ENCODE measurements around the gene CDKL1.
"Not testable (repeated sequence)": the region's sequence is repeated elsewhere in the genome, so short reads cannot be mapped to it uniquely, and the experiment has no call there.

The CDKL1 gene

DNA sequence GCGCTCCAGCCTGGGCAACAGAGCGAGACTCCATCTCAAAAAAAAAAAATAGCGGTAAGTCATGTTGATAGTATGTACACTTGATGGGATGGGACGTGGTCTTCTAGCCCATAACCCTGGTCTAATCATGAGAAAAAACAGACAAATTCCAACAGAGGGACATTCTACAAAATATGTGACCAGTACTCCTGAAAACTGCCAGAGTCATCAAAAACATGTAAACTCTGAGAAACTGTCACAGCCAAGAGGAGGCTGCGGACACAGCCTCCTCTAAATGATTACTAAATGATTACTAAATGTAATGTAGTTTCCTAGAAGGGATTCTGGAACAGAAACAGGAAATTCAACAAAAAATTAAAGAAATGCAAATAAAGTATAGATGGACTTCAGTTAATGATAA lies 20.9 kb downstream of the CDKL1 start:
- Histone ChIP-seq H3K27ac (ENCODE audit: low read depth, low read length) (no peak overlapping the region), H3K4me3 (ENCODE audit: low read depth in 1 of 5, low read length in 5 of 5) (no peak overlapping the region)

DNA sequence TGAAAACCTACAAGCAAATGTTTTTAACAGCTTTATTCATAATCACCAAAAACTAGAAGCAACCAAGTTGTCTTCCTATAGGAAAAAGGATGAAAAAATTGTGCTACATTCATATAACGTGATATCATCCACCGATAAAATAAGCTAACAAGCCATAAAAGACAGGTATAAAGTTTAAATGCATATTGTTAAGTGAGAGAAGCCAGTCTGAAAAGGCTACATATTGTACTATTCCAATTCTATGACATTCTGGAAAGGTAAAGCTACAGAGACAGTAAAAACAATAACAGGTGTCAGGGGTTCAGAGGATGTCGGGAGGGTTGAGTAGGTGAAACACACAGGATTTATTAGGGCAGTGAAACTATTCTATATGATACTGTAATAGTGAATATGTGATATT lies 22.7 kb downstream of the CDKL1 start:
- Histone ChIP-seq H3K4me1 (ENCODE audit: control insufficient read depth in 5 of 5, insufficient read depth in 5 of 5, low read length in 5 of 5) (peaks cover 0 to 3% (median 0%) of the 10 kb centered on the region in 5 donors), H3K9me3 (ENCODE audit: control insufficient read depth in 5 of 5, low read length in 5 of 5) (no peaks in the 10 kb centered on the region), H3K9ac (ENCODE audit: low read length in 5 of 5) (no peak overlapping the region), H3K4me3 (ENCODE audit: low read depth in 1 of 5, low read length in 5 of 5) (no peak overlapping the region), H3K36me3 (ENCODE audit: control insufficient read depth in 5 of 5, insufficient read depth in 5 of 5, low read length in 5 of 5) (peaks cover 0 to 3% (median 0%) of the 10 kb centered on the region in 5 donors), H3K27me3 (ENCODE audit: control insufficient read depth in 5 of 5, insufficient read depth in 4 of 5, low read length in 5 of 5) (no peaks in the 10 kb centered on the region), H3K27ac (ENCODE audit: low read depth, low read length) (no peak overlapping the region)

More for the DNA sequence above, 20.9 kb downstream of the CDKL1 start:
- no peaks in the 10 kb centered on the region for H3K27me3 ChIP-seq (ENCODE audit: control insufficient read depth in 5 of 5, insufficient read depth in 4 of 5, low read length in 5 of 5)
- peaks cover 0 to 11% (median 5%) of the 10 kb centered on the region in 5 donors for H3K36me3 ChIP-seq (ENCODE audit: control insufficient read depth in 5 of 5, insufficient read depth in 5 of 5, low read length in 5 of 5)
- H3K9ac ChIP-seq (ENCODE audit: low read length in 5 of 5) = no peak overlapping the region
- peaks cover 0 to 3% (median 0%) of the 10 kb centered on the region in 5 donors for H3K4me1 ChIP-seq (ENCODE audit: control insufficient read depth in 5 of 5, insufficient read depth in 5 of 5, low read length in 5 of 5)
- H3K9me3 ChIP-seq (ENCODE audit: control insufficient read depth in 5 of 5, low read length in 5 of 5) = no peaks in the 10 kb centered on the region

DNA sequence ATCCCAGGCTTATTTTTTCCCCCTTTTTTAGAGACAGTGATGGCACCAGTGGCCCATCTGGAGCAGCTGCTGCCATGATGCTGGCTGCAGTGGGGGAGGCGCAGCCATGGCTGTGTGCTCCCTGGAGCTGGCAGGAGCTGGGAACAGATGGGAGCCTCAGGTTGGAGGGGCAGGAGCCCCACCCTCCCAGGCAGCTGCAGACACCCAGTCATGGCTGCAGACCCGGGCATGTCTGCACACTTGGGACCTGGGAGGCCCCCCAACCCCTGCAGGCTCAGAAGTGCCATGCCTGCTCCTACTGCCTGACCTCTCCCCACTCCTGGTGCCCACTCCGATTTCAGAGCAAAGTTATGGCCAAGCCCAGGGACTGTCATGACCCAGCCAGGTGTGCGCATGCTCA lies 25.1 kb downstream of the CDKL1 start:
- Histone ChIP-seq H3K9ac (ENCODE audit: low read length in 5 of 5) (no peak overlapping the region), H3K36me3 (ENCODE audit: control insufficient read depth in 5 of 5, insufficient read depth in 5 of 5, low read length in 5 of 5) (no peaks in the 10 kb centered on the region), H3K4me1 (ENCODE audit: control insufficient read depth in 5 of 5, insufficient read depth in 5 of 5, low read length in 5 of 5) (peaks cover 0 to 3% (median 0%) of the 10 kb centered on the region in 5 donors), H3K4me3 (ENCODE audit: low read depth in 1 of 5, low read length in 5 of 5) (no peak overlapping the region), H3K9me3 (ENCODE audit: control insufficient read depth in 5 of 5, low read length in 5 of 5) (no peaks in the 10 kb centered on the region), H3K27ac (ENCODE audit: low read depth, low read length) (no peak overlapping the region), H3K27me3 (ENCODE audit: control insufficient read depth in 5 of 5, insufficient read depth in 4 of 5, low read length in 5 of 5) (no peaks in the 10 kb centered on the region)

DNA sequence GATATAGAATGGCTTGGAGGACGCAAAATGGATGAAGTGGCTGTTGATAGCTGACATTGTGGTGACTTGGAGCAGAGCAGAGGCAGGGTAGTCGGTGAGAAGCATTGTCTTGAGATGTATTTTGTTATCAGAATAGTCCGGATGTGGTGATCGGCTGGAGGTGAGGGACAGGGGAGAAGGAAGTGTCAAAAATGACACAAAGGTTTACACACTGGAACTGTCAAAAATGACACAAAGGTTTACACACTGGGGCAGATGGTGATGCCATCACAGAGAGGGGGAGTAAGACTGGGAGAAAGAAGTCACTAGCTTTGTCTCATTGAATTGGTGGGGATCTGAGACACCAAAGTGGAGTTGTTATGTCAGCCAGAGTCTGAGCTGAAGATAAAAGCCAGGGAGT lies 30.1 kb downstream of the CDKL1 start:
- Histone ChIP-seq H3K36me3 (ENCODE audit: control insufficient read depth in 5 of 5, insufficient read depth in 5 of 5, low read length in 5 of 5) (no peaks in the 10 kb centered on the region), H3K4me3 (ENCODE audit: low read depth in 1 of 5, low read length in 5 of 5) (no peak overlapping the region), H3K9ac (ENCODE audit: low read length in 5 of 5) (no peak overlapping the region), H3K27me3 (ENCODE audit: control insufficient read depth in 5 of 5, insufficient read depth in 4 of 5, low read length in 5 of 5) (no peaks in the 10 kb centered on the region), H3K4me1 (ENCODE audit: control insufficient read depth in 5 of 5, insufficient read depth in 5 of 5, low read length in 5 of 5) (peaks cover 2 to 15% (median 9%) of the 10 kb centered on the region in 5 donors), H3K27ac (ENCODE audit: low read depth, low read length) (no peak overlapping the region), H3K9me3 (ENCODE audit: control insufficient read depth in 5 of 5, low read length in 5 of 5) (no peaks in the 10 kb centered on the region)

DNA sequence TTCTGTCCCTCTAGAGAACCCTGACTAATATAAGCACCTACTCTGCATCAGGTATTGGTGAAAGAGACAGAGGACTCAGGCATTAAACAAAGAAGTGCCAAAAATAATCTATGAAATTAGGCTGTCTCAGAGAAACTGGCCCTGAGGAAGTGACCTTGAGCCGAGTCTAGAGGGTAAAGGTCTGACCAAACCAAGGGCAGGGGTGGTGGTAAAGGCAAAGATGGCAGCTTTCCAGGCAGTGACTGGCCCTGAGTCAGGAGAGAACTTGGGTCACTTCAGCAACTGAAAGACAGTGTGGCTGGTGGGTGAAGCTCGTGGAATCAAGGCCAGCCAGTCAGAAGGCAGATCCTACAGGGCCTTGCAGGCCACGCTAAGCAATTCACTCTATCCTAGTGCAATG lies 30.6 kb downstream of the CDKL1 start:
- Histone ChIP-seq H3K4me3 (ENCODE audit: low read depth in 1 of 5, low read length in 5 of 5) (no peak overlapping the region), H3K4me1 (ENCODE audit: control insufficient read depth in 5 of 5, insufficient read depth in 5 of 5, low read length in 5 of 5) (peaks cover 2 to 15% (median 9%) of the 10 kb centered on the region in 5 donors), H3K36me3 (ENCODE audit: control insufficient read depth in 5 of 5, insufficient read depth in 5 of 5, low read length in 5 of 5) (no peaks in the 10 kb centered on the region), H3K9ac (ENCODE audit: low read length in 5 of 5) (no peak overlapping the region), H3K27me3 (ENCODE audit: control insufficient read depth in 5 of 5, insufficient read depth in 4 of 5, low read length in 5 of 5) (no peaks in the 10 kb centered on the region), H3K9me3 (ENCODE audit: control insufficient read depth in 5 of 5, low read length in 5 of 5) (no peaks in the 10 kb centered on the region), H3K27ac (ENCODE audit: low read depth, low read length) (no peak overlapping the region)

DNA sequence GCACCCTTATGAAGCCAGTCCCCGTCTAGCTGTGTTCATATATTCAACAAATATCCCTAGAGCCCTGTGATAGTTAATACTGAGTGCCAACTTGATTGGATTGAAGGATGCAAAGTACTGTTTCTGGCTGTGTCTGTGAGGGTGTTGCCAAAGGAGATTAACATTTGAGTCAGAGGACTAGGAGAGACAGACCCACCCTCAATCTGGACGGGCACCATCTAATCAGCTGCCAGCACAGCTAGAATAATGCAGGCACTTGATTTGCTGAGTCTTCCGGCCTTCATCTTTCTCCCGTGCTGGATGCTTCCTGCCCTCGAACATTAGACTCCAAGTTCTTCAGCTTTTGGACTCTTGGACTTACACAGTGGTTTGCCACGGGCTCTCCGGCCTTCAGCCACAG lies 31.1 kb downstream of the CDKL1 start:
- H3K4me1 ChIP-seq (ENCODE audit: control insufficient read depth in 5 of 5, insufficient read depth in 5 of 5, low read length in 5 of 5) = peaks cover 2 to 15% (median 9%) of the 10 kb centered on the region in 5 donors
- not testable (repeated sequence) for H3K4me3 ChIP-seq (ENCODE audit: low read depth in 1 of 5, low read length in 5 of 5); H3K9me3 ChIP-seq (ENCODE audit: control insufficient read depth in 5 of 5, low read length in 5 of 5); H3K27me3 ChIP-seq (ENCODE audit: control insufficient read depth in 5 of 5, insufficient read depth in 4 of 5, low read length in 5 of 5); H3K27ac ChIP-seq (ENCODE audit: low read depth, low read length); H3K36me3 ChIP-seq (ENCODE audit: control insufficient read depth in 5 of 5, insufficient read depth in 5 of 5, low read length in 5 of 5); H3K9ac ChIP-seq (ENCODE audit: low read length in 5 of 5)

DNA sequence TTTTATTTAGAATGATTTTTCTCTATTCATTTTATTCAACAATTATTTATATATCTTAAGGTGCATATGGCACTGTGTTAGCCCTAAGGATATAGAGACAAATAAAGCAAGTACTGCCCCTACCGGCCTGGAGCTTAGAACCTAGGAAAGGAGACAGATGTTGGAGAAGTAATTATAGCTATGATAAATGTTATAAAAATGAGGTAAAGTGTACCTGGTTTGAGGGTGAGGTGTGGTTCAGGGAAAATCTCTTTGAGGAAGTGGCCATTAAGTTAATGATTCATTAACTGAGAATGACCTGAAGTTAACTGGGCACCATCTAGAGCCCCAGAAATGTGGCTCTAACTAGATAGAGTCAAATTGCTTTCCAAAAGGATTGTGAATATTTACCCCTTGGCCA lies 31.9 kb downstream of the CDKL1 start:
- Histone ChIP-seq H3K36me3 (ENCODE audit: control insufficient read depth in 5 of 5, insufficient read depth in 5 of 5, low read length in 5 of 5) (no peaks in the 10 kb centered on the region), H3K4me1 (ENCODE audit: control insufficient read depth in 5 of 5, insufficient read depth in 5 of 5, low read length in 5 of 5) (peaks cover 2 to 15% (median 9%) of the 10 kb centered on the region in 5 donors), H3K9ac (ENCODE audit: low read length in 5 of 5) (no peak overlapping the region), H3K27me3 (ENCODE audit: control insufficient read depth in 5 of 5, insufficient read depth in 4 of 5, low read length in 5 of 5) (no peaks in the 10 kb centered on the region), H3K9me3 (ENCODE audit: control insufficient read depth in 5 of 5, low read length in 5 of 5) (no peaks in the 10 kb centered on the region), H3K27ac (ENCODE audit: low read depth, low read length) (no peak overlapping the region), H3K4me3 (ENCODE audit: low read depth in 1 of 5, low read length in 5 of 5) (no peak overlapping the region)

DNA sequence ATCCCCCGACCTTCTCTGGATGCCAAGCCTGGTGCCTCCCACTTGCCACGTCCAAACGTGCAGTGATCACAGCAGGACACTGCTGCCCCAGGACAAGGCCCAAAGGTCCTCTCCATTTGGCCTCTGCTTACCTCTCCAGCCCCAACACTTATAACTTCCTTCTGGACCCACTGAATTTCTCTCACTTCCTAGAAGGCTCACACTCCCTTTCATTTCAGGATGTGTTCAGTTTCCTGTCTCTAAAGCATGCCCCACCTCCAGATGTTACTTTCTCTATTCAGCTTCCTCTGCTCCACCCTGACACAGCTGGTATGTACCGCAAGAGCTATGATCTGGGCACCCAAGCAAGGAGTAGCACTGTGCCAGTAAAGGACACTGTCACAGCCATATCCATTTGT lies 33.0 kb downstream of the CDKL1 start:
- no peaks in the 10 kb centered on the region for H3K27me3 ChIP-seq (ENCODE audit: control insufficient read depth in 5 of 5, insufficient read depth in 4 of 5, low read length in 5 of 5)
- H3K9me3 ChIP-seq (ENCODE audit: control insufficient read depth in 5 of 5, low read length in 5 of 5) = no peaks in the 10 kb centered on the region
- peak overlapping the region; percentile 36 to 64 (median 49) for H3K4me3 ChIP-seq (ENCODE audit: low read depth in 1 of 5, low read length in 5 of 5)
- peaks cover 2 to 15% (median 9%) of the 10 kb centered on the region in 5 donors for H3K4me1 ChIP-seq (ENCODE audit: control insufficient read depth in 5 of 5, insufficient read depth in 5 of 5, low read length in 5 of 5)
- H3K9ac ChIP-seq (ENCODE audit: low read length in 5 of 5) = peak overlapping the region in 1 of 5 donors; percentile 1
- no peaks in the 10 kb centered on the region for H3K36me3 ChIP-seq (ENCODE audit: control insufficient read depth in 5 of 5, insufficient read depth in 5 of 5, low read length in 5 of 5)
- H3K27ac ChIP-seq (ENCODE audit: low read depth, low read length) = peak overlapping the region; percentile 8

DNA sequence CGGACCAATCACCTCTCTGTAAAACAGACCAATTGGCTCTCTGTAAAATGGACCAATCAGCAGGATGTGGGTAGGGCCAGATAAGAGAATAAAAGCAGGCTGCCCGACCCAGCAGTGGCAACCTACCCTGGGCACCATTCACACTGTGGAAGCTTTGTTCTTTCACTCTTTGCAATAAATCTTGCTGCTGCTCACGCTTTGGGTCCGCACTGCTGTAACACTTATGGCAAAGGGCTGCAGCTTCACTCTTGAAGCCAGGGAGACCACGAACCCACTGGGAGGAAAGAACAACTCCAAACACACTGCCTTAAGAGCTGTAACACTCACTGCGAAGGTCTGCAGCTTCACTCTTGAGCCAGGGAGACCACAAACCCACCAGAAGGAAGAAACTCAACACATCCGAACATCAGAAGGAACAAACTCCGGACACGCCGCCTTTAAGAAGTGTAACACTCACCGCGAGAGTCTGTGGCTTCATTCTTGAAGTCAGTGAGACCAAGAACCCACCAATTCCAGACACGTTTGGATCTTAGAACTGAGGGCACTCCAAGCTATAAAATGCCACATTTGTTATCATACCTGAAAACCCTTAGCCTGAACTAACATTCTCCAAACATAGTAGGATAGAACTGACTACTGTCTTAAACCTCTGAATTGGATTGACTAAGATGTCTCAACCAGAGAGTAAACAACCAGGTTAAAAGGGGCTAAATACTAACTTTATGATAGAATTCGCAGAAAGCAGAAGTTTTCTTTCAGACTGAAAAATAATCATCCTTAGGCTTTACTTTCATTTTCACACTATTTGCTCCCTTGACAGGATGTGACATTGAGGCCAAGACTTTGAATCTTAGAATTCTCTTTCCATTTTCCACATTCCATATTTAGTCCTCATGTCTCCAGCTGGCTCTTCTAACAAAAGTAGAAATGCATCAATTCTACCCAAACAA lies 33.6 kb downstream of the CDKL1 start:
- H3K9ac ChIP-seq (ENCODE audit: low read length in 5 of 5) = peak overlapping the region in 1 of 5 donors; percentile 1
- H3K27me3 ChIP-seq (ENCODE audit: control insufficient read depth in 5 of 5, insufficient read depth in 4 of 5, low read length in 5 of 5) = no peaks in the 10 kb centered on the region
- H3K36me3 ChIP-seq (ENCODE audit: control insufficient read depth in 5 of 5, insufficient read depth in 5 of 5, low read length in 5 of 5) = peaks cover under 1 to 4% (median 3%) of the 10 kb centered on the region in 5 donors
- peak overlapping the region; percentile 36 to 64 (median 49) for H3K4me3 ChIP-seq (ENCODE audit: low read depth in 1 of 5, low read length in 5 of 5)
- H3K9me3 ChIP-seq (ENCODE audit: control insufficient read depth in 5 of 5, low read length in 5 of 5) = no peaks in the 10 kb centered on the region
- peaks cover 2 to 15% (median 9%) of the 10 kb centered on the region in 5 donors for H3K4me1 ChIP-seq (ENCODE audit: control insufficient read depth in 5 of 5, insufficient read depth in 5 of 5, low read length in 5 of 5)
- H3K27ac ChIP-seq (ENCODE audit: low read depth, low read length) = peak overlapping the region; percentile 8
